IMR-90 (cell line): ENCODE measurements around the gene DEPDC5. TPM values are rescaled to one million over a fixed set of nuclear protein-coding genes. Genes with fewer than 3 reads are reported as not detected.
A peak's percentile ranks its signal among the peaks of the same experiment; 100 is the strongest.

Experiments
- ATAC-seq: fragments of 200-7000 bp; cut with Tn5 transposase; 2 replicates; pipeline ENCODE4 v1.9.1; 2020; ENCODE audit warnings: low read depth, mild to moderate bottlenecking, moderate library complexity
- BruUV-seq: library from RNA; stranded (reverse); fragments of 400-500 nt; replicated peaks from 2 replicates; lab custom pipeline; 2021; lab: Mats Ljungman, UMichigan
- CTCF ChIA-PET: fragments of 300-600 bp; formaldehyde crosslinking; extraction: SDS; loops from one replicate; lab custom pipeline; 2021; ENCODE audit warnings: antibody characterized with exemption; lab: Yijun Ruan, JAX
- POLR2A ChIA-PET: fragments of 300-600 bp; sonication (Branson Sonifier 250); formaldehyde crosslinking; loops from one replicate; lab custom pipeline; 2022; ENCODE audit warnings: antibody characterized with exemption; ENCODE audit not compliant: unreplicated experiment; lab: Charles Lee
- DNase-seq: peaks from one replicate; pipeline ENCODE4 v3.0.0; 2013
- H2AFZ ChIP-seq: replicated peaks from 2 replicates; pipeline ENCODE3; 2013; ENCODE audit warnings: low read length, mild to moderate bottlenecking; ENCODE audit not compliant: poor library complexity
- H2AK5ac ChIP-seq: 2 replicates; pipeline ENCODE4 v1.6.1; 2013; ENCODE audit warnings: low read depth, low read length, inconsistent platforms
- H2AK9ac ChIP-seq: replicated peaks from 2 replicates; pipeline ENCODE3; 2013; ENCODE audit warnings: mild to moderate bottlenecking, low read depth, low read length, moderate library complexity; ENCODE audit not compliant: poor library complexity
- H2BK120ac ChIP-seq: 2 replicates; pipeline ENCODE4 v1.6.1; 2013; ENCODE audit warnings: low read depth, low read length, inconsistent platforms
- H2BK15ac ChIP-seq: 3 replicates; pipeline ENCODE4 v1.6.1; 2013; ENCODE audit warnings: low read depth, low read length, inconsistent platforms
- H2BK20ac ChIP-seq: 2 replicates; pipeline ENCODE4 v1.6.1; 2013; ENCODE audit warnings: low read depth, mild to moderate bottlenecking, inconsistent platforms, low read length, moderate library complexity
- H2BK5ac ChIP-seq: 2 replicates; pipeline ENCODE4 v1.6.1; 2013; ENCODE audit warnings: mild to moderate bottlenecking, low read depth, low read length, inconsistent platforms; ENCODE audit not compliant: poor library complexity, severe bottlenecking
- H3K14ac ChIP-seq: replicated peaks from 2 replicates; pipeline ENCODE4 v1.6.1; 2013; ENCODE audit warnings: low read depth, low read length, inconsistent platforms
- H3K18ac ChIP-seq: 2 replicates; pipeline ENCODE4 v1.6.1; 2013; ENCODE audit warnings: low read depth, low read length, control low read depth
- H3K23ac ChIP-seq: 2 replicates; pipeline ENCODE4 v1.6.1; 2013; ENCODE audit warnings: low read depth, low read length, inconsistent platforms
- H3K27ac ChIP-seq: 2 replicates; pipeline ENCODE4 v1.5.1; 2013; ENCODE audit warnings: mild to moderate bottlenecking, control low read depth, low read length; ENCODE audit not compliant: insufficient read depth
- H3K27me3 ChIP-seq: 2 replicates; pipeline ENCODE4 v1.6.1; 2013; ENCODE audit warnings: low read length; ENCODE audit not compliant: control insufficient read depth, insufficient read depth
- H3K36me3 ChIP-seq: 2 replicates; pipeline ENCODE4 v1.6.1; 2013; ENCODE audit warnings: low read length, mixed read lengths; ENCODE audit not compliant: control insufficient read depth, insufficient read depth
- H3K4ac ChIP-seq: 2 replicates; pipeline ENCODE4 v1.6.1; 2013; ENCODE audit warnings: low read depth, low read length, inconsistent platforms
- H3K4me1 ChIP-seq: 2 replicates; pipeline ENCODE4 v1.6.1; 2013; ENCODE audit warnings: low read length, mixed read lengths; ENCODE audit not compliant: control insufficient read depth, insufficient read depth
- H3K4me2 ChIP-seq: 2 replicates; pipeline ENCODE4 v1.6.1; 2013; ENCODE audit warnings: low read depth, mild to moderate bottlenecking, control low read depth, low read length, moderate library complexity
- H3K4me3 ChIP-seq: 2 replicates; pipeline ENCODE4 v1.5.1; 2013; ENCODE audit warnings: low read depth, mild to moderate bottlenecking, control low read depth, low read length, moderate library complexity; ENCODE audit not compliant: insufficient read depth
- H3K56ac ChIP-seq: 2 replicates; pipeline ENCODE4 v1.6.1; 2013; ENCODE audit warnings: low read length, inconsistent platforms; ENCODE audit not compliant: insufficient read depth; ENCODE audit errors: extremely low read depth
- H3K79me1 ChIP-seq, 2 experiments: 2 replicates each; pipeline ENCODE4 v1.6.1; 2013; ENCODE audit warnings: low read length in 2 of 2, inconsistent platforms in 1 of 2, low read depth in 1 of 2
- H3K9ac ChIP-seq: 2 replicates; pipeline ENCODE4 v1.6.1; 2013; ENCODE audit warnings: low read depth, low read length, control low read depth
- H3K9me1 ChIP-seq: 2 replicates; pipeline ENCODE4 v1.6.1; 2013; ENCODE audit warnings: low read length, inconsistent platforms; ENCODE audit not compliant: insufficient read depth
- H3K9me3 ChIP-seq: 2 replicates; pipeline ENCODE4 v1.6.1; 2013; ENCODE audit warnings: low read length; ENCODE audit not compliant: control insufficient read depth, insufficient read depth
- H4K20me1 ChIP-seq: 2 replicates; pipeline ENCODE4 v1.6.1; 2013; ENCODE audit warnings: low read length, inconsistent platforms; ENCODE audit not compliant: insufficient read depth
- H4K5ac ChIP-seq: 2 replicates; pipeline ENCODE4 v1.6.1; 2013; ENCODE audit warnings: mild to moderate bottlenecking, low read depth, low read length, control low read depth
- H4K8ac ChIP-seq, 2 experiments: 2 replicates each; pipeline ENCODE4 v1.6.1; 2013; ENCODE audit warnings: low read depth in 2 of 2, low read length in 2 of 2, control low read depth in 1 of 2, inconsistent platforms in 1 of 2
- H4K91ac ChIP-seq: 2 replicates; pipeline ENCODE4 v1.6.1; 2013; ENCODE audit warnings: low read depth, low read length, inconsistent platforms; ENCODE audit not compliant: insufficient read depth
- BHLHE40 ChIP-seq: fragments of 150-350 bp; IDR thresholded peaks from 2 replicates; pipeline ENCODE4 v1.6.1; 2016; ENCODE audit warnings: mild to moderate bottlenecking, low read depth, low read length
- CEBPB ChIP-seq: IDR thresholded peaks from 2 replicates; pipeline ENCODE4 v1.6.1; 2012; ENCODE audit warnings: low read depth, low read length, improper control_type of control experiment
- CHD1 ChIP-seq: IDR thresholded peaks from 2 replicates; pipeline ENCODE4 v1.6.1; 2012; ENCODE audit warnings: low read depth, low read length, improper control_type of control experiment
- ELK1 ChIP-seq: fragments of 150-350 bp; IDR thresholded peaks from 2 replicates; pipeline ENCODE4 v1.6.1; 2016; ENCODE audit warnings: low read depth, mild to moderate bottlenecking, low read length, moderate library complexity, borderline replicate concordance
- MAFK ChIP-seq: IDR thresholded peaks from 2 replicates; pipeline ENCODE4 v1.6.1; 2012; ENCODE audit warnings: low read depth, low read length, improper control_type of control experiment
- MAZ ChIP-seq: IDR thresholded peaks from 2 replicates; pipeline ENCODE4 v1.6.1; 2012; ENCODE audit warnings: low read depth, mild to moderate bottlenecking, low read length, improper control_type of control experiment, moderate library complexity, borderline replicate concordance
- NFE2L2 ChIP-seq: fragments of 150-350 bp; IDR thresholded peaks from 2 replicates; pipeline ENCODE4 v1.6.1; 2016; ENCODE audit warnings: low read depth, mild to moderate bottlenecking, low read length
- RCOR1 ChIP-seq: IDR thresholded peaks from 2 replicates; pipeline ENCODE4 v1.6.1; 2012; ENCODE audit warnings: mild to moderate bottlenecking, low read length, improper control_type of control experiment; ENCODE audit not compliant: insufficient replicate concordance
- SMC3 ChIP-seq: fragments of 150-350 bp; IDR thresholded peaks from 2 replicates; pipeline ENCODE4 v1.6.1; 2016; ENCODE audit warnings: low read depth, mild to moderate bottlenecking, antibody characterized with exemption, low read length, moderate library complexity
- WGBS, 2 experiments: methylation state at CpG; one replicate each; pipeline versions ENCODE4 v1.1.5 to v1.1.7; 2013; ENCODE audit warnings: missing lambda C conversion rate in 2 of 2; ENCODE audit not compliant: insufficient read length in 1 of 2; ENCODE audit errors: extremely low coverage in 2 of 2; 5-methylcytosine and 5-hydroxymethylcytosine counted together
- dilution Hi-C: fragments of 300-500 bp; cut with HindIII; formaldehyde crosslinking; loops from one replicate; pipeline ENCODE4 v1.14.3; 2018; ENCODE audit warnings: low sequenced_read_pairs; ENCODE audit not compliant: unreplicated experiment
- in situ Hi-C: fragments of 300-500 bp; cut with MboI; formaldehyde crosslinking; loops from 3 replicates; pipeline ENCODE4 v1.14.3; 2019; ENCODE audit warnings: low sequenced_read_pairs, inconsistent platforms, mixed read lengths
- intact Hi-C: fragments of 100-400 bp; cut with micrococcal nuclease; formaldehyde crosslinking; loops from 2 replicates; pipeline ENCODE4 v1.10.0; 2022
- polyA plus RNA-seq, 3 experiments: library from polyadenylated mRNA; depleted of rRNA; stranded (reverse); fragments of >200 nt; gene quantifications; 2 replicates each; pipeline ENCODE4 v1.2.3, GENCODE V29; 2012; ENCODE audit warnings: low replicate concordance in 1 of 3
- total RNA-seq: library from RNA; depleted of rRNA; stranded (reverse); fragments of >200 nt; gene quantifications from 2 replicates; pipeline ENCODE4 v1.2.3, GENCODE V29; 2012

Gene DEPDC5
- total and polyA plus RNA-seq, 2 of the 4 experiments (the other 2 are of a cell fraction): 6.6 to 12.9 TPM

GRCh38 chr22:31872209-31872608 is 118.4 kb downstream of the DEPDC5 start:
- no peak overlapping the region for H3K23ac ChIP-seq
- peaks cover 0 to 15% of the 10 kb centered on the region in 2 experiments; a peak in 1 of 4 replicates for H3K79me1 ChIP-seq
- in situ Hi-C loops (no loop called here), dilution Hi-C loops (no loop called here), intact Hi-C loops (no loop called here)
- no peak overlapping the region for H3K9ac ChIP-seq
- no peak overlapping the region for H3K4me3 ChIP-seq
- no peak overlapping the region for H3K56ac ChIP-seq
- no peak overlapping the region for H3K4ac ChIP-seq
- BruUV-seq: no TSS peak
- no peak overlapping the region for H2BK15ac ChIP-seq
- no peaks in the 10 kb centered on the region for H3K9me3 ChIP-seq
- no peak overlapping the region for H2BK5ac ChIP-seq
- H3K4me2 ChIP-seq: no peak overlapping the region
- H3K4me1 ChIP-seq: peaks cover 7% of the 10 kb centered on the region
- no peak overlapping the region; a peak in 1 of 4 replicates for H4K8ac ChIP-seq
- no peaks in the 10 kb centered on the region for H3K27me3 ChIP-seq
- peaks cover 31% of the 10 kb centered on the region for H3K36me3 ChIP-seq
- no peak overlapping the region for H2BK120ac ChIP-seq
- no peak overlapping the region for H4K5ac ChIP-seq
- H4K20me1 ChIP-seq: peaks cover 13% of the 10 kb centered on the region; the same call in 1 of the 2 replicates
- no peak overlapping the region; the same call in 1 of the 2 replicates for H3K14ac ChIP-seq
- peak overlapping the region; percentile 3; the same call in 1 of the 2 replicates for H2AK5ac ChIP-seq
- TF ChIP-seq MAFK (no peak), ELK1 (no peak), SMC3 (no peak), CEBPB (no peak), MAZ (no peak), RCOR1 (no peak), CHD1 (no peak), NFE2L2 (no peak), BHLHE40 (no peak)
- H3K18ac ChIP-seq: no peak overlapping the region
- no peak overlapping the region for H2AK9ac ChIP-seq
- ChIA-PET CTCF (no interaction called here), POLR2A (no interaction called here)
- H3K27ac ChIP-seq: no peak overlapping the region
- DNase-seq (no peak), ATAC-seq (no peak)
- no peak overlapping the region for H4K91ac ChIP-seq
- no peak overlapping the region for H2AFZ ChIP-seq
- no peak overlapping the region for H2BK20ac ChIP-seq
- H3K9me1 ChIP-seq: peaks cover 30% of the 10 kb centered on the region
- WGBS, 2 experiments: no CpG with 5 or more reads among the region's 4 CpGs
